ENCODE results near the gene CEBPB.

DNA sequence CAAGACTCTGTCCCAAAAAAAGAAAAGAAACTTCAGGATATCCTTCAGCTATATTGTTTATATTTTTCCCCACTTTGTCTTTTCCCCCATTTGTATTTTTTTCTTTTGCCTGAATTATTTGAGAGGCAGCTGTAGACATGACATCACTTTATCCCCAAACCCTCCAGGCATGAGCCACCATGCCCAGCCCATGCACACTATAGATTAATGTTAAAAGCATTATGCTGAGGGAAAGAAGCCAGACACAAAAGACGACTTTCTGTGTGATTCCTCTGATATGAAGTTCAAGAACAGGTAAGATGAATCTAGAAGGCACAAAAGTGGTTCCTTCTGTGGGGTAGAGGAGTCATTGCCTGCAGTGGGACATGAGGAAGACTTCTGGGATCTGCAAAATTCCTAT is 16.4 kb downstream of the CEBPB start:
- TF ChIP-seq GATA2 (IDR thresholded peaks at IDR 0.05; ENCODE audit: low read depth, low read length) (no peak), GATA3 (IDR thresholded peaks at IDR 0.05; ENCODE audit: low read depth, low read length) (no peak)

All from SH-SY5Y (cell line).